ENCODE data around the gene VEGFA.

Gene VEGFA

GRCh38 chr6:43744491-43744890, 25.5 kb upstream of the VEGFA start:
- Mint-ChIP-seq H3K27ac (no peak overlapping the region), H3K27me3 (peaks cover 10% of the 10 kb centered on the region), H3K9me3 (no peaks in the 10 kb centered on the region), H3K4me3 (no peak overlapping the region), H3K36me3 (ENCODE audit: low read depth) (no peaks in the 10 kb centered on the region), H3K4me1 (ENCODE audit: low read depth) (no peaks in the 10 kb centered on the region)

- Mint-ChIP-seq H3K4me1 (ENCODE audit: low read depth) (no peaks in the 10 kb centered on the region), H3K9me3 (no peaks in the 10 kb centered on the region), H3K27ac (no peak overlapping the region), H3K27me3 (peaks cover 10% of the 10 kb centered on the region), H3K36me3 (ENCODE audit: low read depth) (no peaks in the 10 kb centered on the region), H3K4me3 (no peak overlapping the region)
Observed at GRCh38 chr6:43744931-43745727, 24.9 kb upstream of the VEGFA start.

DNA sequence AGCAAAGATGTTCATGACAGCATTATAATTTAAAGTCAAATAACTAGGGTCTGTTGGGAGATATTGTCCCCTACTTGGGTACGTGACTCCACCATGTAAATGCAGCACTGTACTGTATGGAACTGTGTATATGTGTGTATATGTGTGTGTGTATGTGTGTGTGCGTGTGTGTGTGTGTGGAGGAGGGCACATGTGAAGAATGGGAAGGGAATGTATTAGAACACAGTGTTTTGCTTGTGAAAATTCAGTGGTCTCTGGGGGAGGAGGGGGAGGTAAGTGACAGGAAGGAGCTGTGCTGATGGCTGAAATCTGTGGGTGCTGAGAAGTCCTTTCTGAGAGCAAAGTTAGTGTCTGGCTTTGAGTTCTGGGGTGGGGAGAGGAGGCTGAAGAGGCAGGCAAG, 23.9 kb upstream of the VEGFA start:
- peaks cover 10% of the 10 kb centered on the region for H3K27me3 Mint-ChIP-seq
- no peaks in the 10 kb centered on the region for H3K4me1 Mint-ChIP-seq (ENCODE audit: low read depth)
- H3K9me3 Mint-ChIP-seq = no peaks in the 10 kb centered on the region
- no peaks in the 10 kb centered on the region for H3K36me3 Mint-ChIP-seq (ENCODE audit: low read depth)
- no peak overlapping the region for H3K4me3 Mint-ChIP-seq
- H3K27ac Mint-ChIP-seq = no peak overlapping the region

- no peak overlapping the region for H3K4me3 Mint-ChIP-seq
- no peaks in the 10 kb centered on the region for H3K9me3 Mint-ChIP-seq
- H3K4me1 Mint-ChIP-seq (ENCODE audit: low read depth) = no peaks in the 10 kb centered on the region
- H3K36me3 Mint-ChIP-seq (ENCODE audit: low read depth) = no peaks in the 10 kb centered on the region
- no peak overlapping the region for H3K27ac Mint-ChIP-seq
- H3K27me3 Mint-ChIP-seq = peaks cover 10% of the 10 kb centered on the region
Observed at GRCh38 chr6:43746613-43747102, 23.4 kb upstream of the VEGFA start.

- H3K4me3 Mint-ChIP-seq = no peak overlapping the region
- peaks cover 10% of the 10 kb centered on the region for H3K27me3 Mint-ChIP-seq
- H3K4me1 Mint-ChIP-seq (ENCODE audit: low read depth) = no peaks in the 10 kb centered on the region
Observed at GRCh38 chr6:43747784-43748183, 22.2 kb upstream of the VEGFA start.

DNA sequence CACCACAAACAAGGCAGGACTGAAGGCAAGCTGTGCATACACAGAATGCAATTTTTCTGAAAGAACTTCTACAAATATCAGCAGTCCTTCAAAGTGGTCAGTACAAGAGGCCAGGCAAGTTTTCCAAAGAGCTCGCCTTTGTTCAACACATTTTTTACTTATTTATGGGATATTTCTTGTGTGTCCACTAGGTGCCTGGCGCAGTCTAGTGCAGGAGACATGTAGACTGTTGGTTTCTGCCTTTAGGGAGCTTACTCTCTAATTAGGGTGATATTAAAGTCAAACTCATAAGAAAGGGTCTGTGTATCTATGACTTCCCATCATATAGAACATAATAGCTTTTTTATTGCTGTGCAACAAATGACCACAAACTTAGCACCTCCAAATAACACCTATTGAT, 21.2 kb upstream of the VEGFA start:
- H3K36me3 Mint-ChIP-seq (ENCODE audit: low read depth) = no peaks in the 10 kb centered on the region

More at GRCh38 chr6:43747784-43748183, 22.2 kb upstream of the VEGFA start:
- H3K36me3 Mint-ChIP-seq (ENCODE audit: low read depth) = no peaks in the 10 kb centered on the region
- H3K27ac Mint-ChIP-seq = no peak overlapping the region
- no peaks in the 10 kb centered on the region for H3K9me3 Mint-ChIP-seq

DNA sequence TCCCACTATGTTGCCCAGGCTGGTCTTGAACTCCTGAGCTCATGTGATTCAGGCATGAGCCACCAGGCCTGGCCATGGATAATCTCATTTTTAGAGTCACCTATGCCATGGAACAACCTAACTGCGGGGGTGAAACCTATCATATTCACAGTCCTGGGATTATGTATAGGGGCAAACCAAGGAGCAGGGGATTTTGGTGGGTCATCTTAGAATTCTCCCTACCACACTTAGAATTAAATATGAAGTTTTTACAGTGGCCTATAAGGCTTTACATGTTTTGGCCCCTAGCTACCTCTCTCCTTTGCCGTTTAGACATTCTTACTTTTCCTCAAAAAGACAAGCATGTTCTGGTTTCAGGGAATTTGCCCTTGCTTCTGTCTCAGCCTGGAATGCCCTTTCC, 20.6 kb upstream of the VEGFA start:
- Mint-ChIP-seq H3K4me1 (ENCODE audit: low read depth) (no peaks in the 10 kb centered on the region), H3K9me3 (no peaks in the 10 kb centered on the region), H3K4me3 (no peak overlapping the region), H3K27me3 (peaks cover 10% of the 10 kb centered on the region), H3K36me3 (ENCODE audit: low read depth) (no peaks in the 10 kb centered on the region), H3K27ac (no peak overlapping the region)

More for the DNA sequence above, 21.2 kb upstream of the VEGFA start:
- H3K9me3 Mint-ChIP-seq = no peaks in the 10 kb centered on the region
- H3K4me1 Mint-ChIP-seq (ENCODE audit: low read depth) = no peaks in the 10 kb centered on the region
- H3K27me3 Mint-ChIP-seq = peaks cover 10% of the 10 kb centered on the region
- H3K4me3 Mint-ChIP-seq = no peak overlapping the region
- no peak overlapping the region for H3K27ac Mint-ChIP-seq

DNA sequence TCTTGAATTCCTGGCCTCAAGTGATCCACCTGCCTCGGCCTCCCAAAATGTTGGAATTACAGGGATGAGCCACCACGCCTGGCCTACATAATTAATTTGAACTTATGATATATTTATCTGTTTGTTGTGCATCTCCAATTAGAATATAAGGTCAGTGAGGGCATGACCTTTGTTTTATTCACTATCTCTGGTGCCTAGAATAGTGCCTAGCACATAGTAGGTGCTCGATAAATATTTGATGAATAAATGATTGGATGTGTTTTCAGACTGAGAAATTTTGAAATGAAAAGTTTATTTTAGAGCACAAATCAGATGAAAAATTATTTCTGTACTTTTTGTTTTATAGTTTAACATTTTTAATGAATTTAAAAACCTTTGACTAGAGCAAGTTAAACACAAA, 19.4 kb upstream of the VEGFA start:
- Mint-ChIP-seq H3K4me1 (ENCODE audit: low read depth) (no peaks in the 10 kb centered on the region), H3K9me3 (no peaks in the 10 kb centered on the region), H3K27me3 (peaks cover 10% of the 10 kb centered on the region), H3K36me3 (ENCODE audit: low read depth) (no peaks in the 10 kb centered on the region), H3K4me3 (no peak overlapping the region), H3K27ac (no peak overlapping the region)

GRCh38 chr6:43753570-43754183, 16.3 kb upstream of the VEGFA start:
- H3K27ac Mint-ChIP-seq = no peak overlapping the region
- H3K4me1 Mint-ChIP-seq (ENCODE audit: low read depth) = no peaks in the 10 kb centered on the region
- H3K4me3 Mint-ChIP-seq = no peak overlapping the region
- no peaks in the 10 kb centered on the region for H3K9me3 Mint-ChIP-seq
- H3K27me3 Mint-ChIP-seq = no peaks in the 10 kb centered on the region
- H3K36me3 Mint-ChIP-seq (ENCODE audit: low read depth) = no peaks in the 10 kb centered on the region

DNA sequence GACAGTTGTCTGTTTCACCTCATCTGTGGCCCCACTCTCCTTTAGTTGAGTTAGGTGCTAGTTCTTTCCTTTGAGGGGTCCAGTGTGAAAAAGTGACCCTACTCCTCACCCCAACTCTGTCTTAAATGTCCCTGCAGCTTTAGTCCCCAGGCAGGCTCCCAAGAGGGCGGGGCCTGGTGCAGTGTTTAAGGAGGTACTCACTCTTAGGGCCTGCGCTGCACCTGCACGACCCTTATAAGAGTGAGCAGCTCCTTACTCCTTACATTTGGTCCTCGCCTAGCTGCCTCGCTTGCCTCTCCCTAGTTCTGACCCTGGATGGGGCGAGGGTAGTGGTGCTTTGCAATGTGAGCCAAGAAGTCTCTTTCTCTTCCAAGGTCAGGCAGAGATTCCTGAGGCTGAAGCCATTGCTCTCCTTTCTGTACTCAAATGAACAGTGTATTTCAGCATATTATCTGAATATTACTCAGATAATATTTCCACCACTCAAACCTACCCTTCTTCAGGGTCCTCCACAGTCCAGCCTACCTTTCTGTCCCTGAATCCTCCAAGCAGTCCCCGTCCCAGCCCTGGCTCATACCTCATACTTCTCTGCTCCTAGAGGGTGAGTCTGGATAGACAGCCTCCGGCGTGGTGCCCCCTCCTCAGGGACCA, 11.9 kb upstream of the VEGFA start:
- Mint-ChIP-seq H3K9me3 (no peaks in the 10 kb centered on the region), H3K36me3 (ENCODE audit: low read depth) (no peaks in the 10 kb centered on the region), H3K4me3 (no peak overlapping the region), H3K27me3 (no peaks in the 10 kb centered on the region), H3K4me1 (ENCODE audit: low read depth) (no peaks in the 10 kb centered on the region), H3K27ac (peak overlapping the region; percentile 46)

DNA sequence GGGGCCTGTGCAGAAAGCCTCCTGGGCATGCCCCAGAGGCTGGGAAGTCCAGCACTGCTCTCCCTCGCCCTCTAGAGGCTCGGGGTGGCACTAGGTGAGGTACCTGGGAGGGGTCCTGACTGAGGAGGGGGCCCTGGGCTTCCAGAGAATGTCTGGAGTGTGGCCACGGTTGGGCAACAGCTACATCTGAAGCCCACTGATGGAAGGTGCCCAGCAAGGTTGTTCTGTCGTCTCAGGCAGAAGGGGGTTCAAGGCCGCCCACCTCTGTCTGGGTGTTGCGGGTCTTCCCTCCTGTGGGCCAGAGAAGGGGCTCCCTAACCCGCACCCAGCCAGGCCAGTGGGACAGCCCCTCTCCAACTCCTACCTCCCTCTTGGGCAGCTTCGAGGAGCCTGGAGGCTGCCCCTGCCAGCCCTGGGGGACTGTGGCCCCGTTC, 11.4 kb upstream of the VEGFA start:
- Mint-ChIP-seq H3K4me1 (ENCODE audit: low read depth) (peaks cover 3% of the 10 kb centered on the region), H3K27ac (peak overlapping the region; percentile 46), H3K4me3 (no peak overlapping the region), H3K36me3 (ENCODE audit: low read depth) (no peaks in the 10 kb centered on the region), H3K9me3 (no peaks in the 10 kb centered on the region), H3K27me3 (no peaks in the 10 kb centered on the region)

DNA sequence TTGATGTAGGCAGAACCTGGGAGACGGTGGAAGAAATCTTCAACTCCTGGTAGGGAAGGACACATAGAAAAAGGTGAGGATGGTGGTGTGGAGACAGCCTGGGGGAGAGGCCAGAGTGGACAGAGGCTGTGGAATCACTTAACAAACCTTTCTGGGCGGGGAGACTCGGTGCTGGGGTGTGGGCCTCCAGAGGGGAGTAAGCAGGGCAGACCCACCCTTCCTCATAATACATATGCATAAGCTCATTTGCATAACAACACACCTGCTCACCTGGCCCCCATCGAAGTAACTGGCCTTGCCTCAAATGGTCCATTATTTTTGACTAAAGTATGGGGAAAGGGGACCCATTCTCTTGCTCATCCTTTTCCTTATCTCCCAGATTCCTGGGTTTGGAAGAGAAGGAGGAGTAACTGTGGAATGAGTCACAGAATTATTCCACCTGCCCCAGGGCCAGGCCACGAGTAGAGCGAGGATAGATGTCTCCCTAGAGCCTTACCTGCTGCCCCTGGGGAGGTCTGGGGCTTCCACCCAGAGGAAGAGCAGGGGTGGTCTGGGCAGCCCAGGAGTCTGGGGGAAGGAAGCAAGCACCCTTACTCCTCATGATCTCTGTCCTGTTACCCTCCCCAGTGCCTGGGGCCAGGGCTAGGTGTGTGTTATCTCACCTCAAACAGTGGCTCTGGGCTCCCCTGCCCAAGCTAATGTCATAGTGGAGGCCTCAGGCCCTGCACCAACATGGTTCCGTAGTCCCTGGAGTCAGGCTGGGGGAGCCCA, 10.7 kb upstream of the VEGFA start:
- Mint-ChIP-seq H3K4me3 (no peak overlapping the region), H3K4me1 (ENCODE audit: low read depth) (peaks cover 8% of the 10 kb centered on the region), H3K27ac (no peak overlapping the region), H3K27me3 (no peaks in the 10 kb centered on the region), H3K36me3 (ENCODE audit: low read depth) (no peaks in the 10 kb centered on the region), H3K9me3 (no peaks in the 10 kb centered on the region)

DNA sequence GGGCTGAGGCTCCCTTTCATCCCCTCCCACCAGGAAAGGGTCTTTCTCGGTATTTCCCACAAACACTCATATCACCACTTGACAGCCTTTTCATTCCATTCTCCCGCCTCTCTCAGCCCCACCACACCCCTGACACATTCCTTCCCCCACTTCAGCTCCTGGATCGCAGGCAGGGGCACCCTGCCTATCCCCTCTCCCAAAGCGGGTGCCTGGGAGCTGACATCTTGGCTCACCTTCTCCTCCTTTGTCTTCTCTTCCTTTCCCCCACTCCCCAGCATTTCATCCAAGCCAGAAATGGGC, 10.2 kb upstream of the VEGFA start:
- peaks cover 8% of the 10 kb centered on the region for H3K4me1 Mint-ChIP-seq (ENCODE audit: low read depth)
- no peaks in the 10 kb centered on the region for H3K9me3 Mint-ChIP-seq
- H3K36me3 Mint-ChIP-seq (ENCODE audit: low read depth) = no peaks in the 10 kb centered on the region
- H3K27ac Mint-ChIP-seq = no peak overlapping the region
- H3K27me3 Mint-ChIP-seq = no peaks in the 10 kb centered on the region
- no peak overlapping the region for H3K4me3 Mint-ChIP-seq

GRCh38 chr6:43760210-43761168, 9.5 kb upstream of the VEGFA start:
- Mint-ChIP-seq H3K27ac (no peak overlapping the region), H3K36me3 (ENCODE audit: low read depth) (no peaks in the 10 kb centered on the region), H3K9me3 (no peaks in the 10 kb centered on the region), H3K4me3 (no peak overlapping the region), H3K27me3 (peaks cover 2% of the 10 kb centered on the region), H3K4me1 (ENCODE audit: low read depth) (peaks cover 8% of the 10 kb centered on the region)
